GF-D8 (cell line): ENCODE results near the gene ENPP3.
"Not testable (repeated sequence)": the region's sequence is repeated elsewhere in the genome, so short reads cannot be mapped to it uniquely, and the experiment has no call there.

Experiments
- DNase-seq: peaks from one replicate; lab custom pipeline; 2025; lab: John Stamatoyannopoulos, UW

ENPP3 gene

GRCh38 chr6:131736003-131736596 is 99.0 kb downstream of the ENPP3 start:
- no peak for DNase-seq

- DNase-seq, result no peak
Observed at GRCh38 chr6:131736811-131737210, 99.7 kb downstream of the ENPP3 start.

GRCh38 chr6:131739136-131739535 is 102.0 kb downstream of the ENPP3 start:
- no peak for DNase-seq

- no peak for DNase-seq
Observed at GRCh38 chr6:131740161-131740560, 103.1 kb downstream of the ENPP3 start.

- no peak for DNase-seq
Observed at GRCh38 chr6:131741688-131742393, 104.7 kb downstream of the ENPP3 start.

- no peak for DNase-seq
Observed at GRCh38 chr6:131744432-131745287, 107.6 kb downstream of the ENPP3 start.

GRCh38 chr6:131745476-131745875 is 108.4 kb downstream of the ENPP3 start:
- no peak for DNase-seq

GRCh38 chr6:131747821-131748353 is 110.8 kb downstream of the ENPP3 start:
- no peak for DNase-seq

GRCh38 chr6:131749023-131749422 is 111.9 kb downstream of the ENPP3 start:
- DNase-seq, result no peak

- DNase-seq, result not testable (repeated sequence)
Observed at GRCh38 chr6:131751012-131751715, 114.1 kb downstream of the ENPP3 start.

GRCh38 chr6:131754088-131754487 is 117.0 kb downstream of the ENPP3 start:
- DNase-seq, result no peak

- DNase-seq, result no peak
Observed at GRCh38 chr6:131754715-131755567, 117.8 kb downstream of the ENPP3 start.

GRCh38 chr6:131755597-131755996 is 118.5 kb downstream of the ENPP3 start:
- DNase-seq, result no peak

- DNase-seq, result no peak
Observed at GRCh38 chr6:131756039-131756438, 118.9 kb downstream of the ENPP3 start.

- DNase-seq, result no peak
Observed at GRCh38 chr6:131758920-131759319, 121.8 kb downstream of the ENPP3 start.

GRCh38 chr6:131761060-131761761 is 124.1 kb downstream of the ENPP3 start:
- no peak for DNase-seq

- no peak for DNase-seq
Observed at GRCh38 chr6:131761762-131762067, 124.6 kb downstream of the ENPP3 start.

GRCh38 chr6:131762984-131763383 is 125.9 kb downstream of the ENPP3 start:
- DNase-seq, result no peak

- no peak for DNase-seq
Observed at GRCh38 chr6:131763749-131764148, 126.6 kb downstream of the ENPP3 start.

GRCh38 chr6:131764350-131764749 is 127.2 kb downstream of the ENPP3 start:
- DNase-seq, result no peak
